Measurements from ENCODE around the gene TP53AIP1.
"Not testable (repeated sequence)": the region's sequence is repeated elsewhere in the genome, so short reads cannot be mapped to it uniquely, and the experiment has no call there.

The TP53AIP1 gene

DNA sequence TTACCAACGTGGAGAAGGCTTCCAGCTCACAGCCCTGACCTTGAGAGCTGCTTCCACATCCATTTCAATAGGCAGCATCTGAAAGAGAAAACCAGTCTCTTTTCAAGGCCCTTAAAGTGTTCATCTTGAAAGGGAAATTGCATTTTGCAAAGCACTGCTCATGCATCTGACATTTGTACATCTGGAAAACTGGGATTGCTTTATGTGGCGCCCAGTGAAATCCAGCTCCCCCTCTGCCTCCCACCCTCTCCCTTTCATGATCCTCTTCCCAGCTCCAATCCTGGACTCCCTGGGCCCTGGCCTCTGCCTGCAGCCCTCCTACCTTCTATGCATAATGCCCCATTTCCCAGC is 17.4 kb downstream of the TP53AIP1 start:
- DNase-seq (ENCODE audit: low read depth), result no peak

DNA sequence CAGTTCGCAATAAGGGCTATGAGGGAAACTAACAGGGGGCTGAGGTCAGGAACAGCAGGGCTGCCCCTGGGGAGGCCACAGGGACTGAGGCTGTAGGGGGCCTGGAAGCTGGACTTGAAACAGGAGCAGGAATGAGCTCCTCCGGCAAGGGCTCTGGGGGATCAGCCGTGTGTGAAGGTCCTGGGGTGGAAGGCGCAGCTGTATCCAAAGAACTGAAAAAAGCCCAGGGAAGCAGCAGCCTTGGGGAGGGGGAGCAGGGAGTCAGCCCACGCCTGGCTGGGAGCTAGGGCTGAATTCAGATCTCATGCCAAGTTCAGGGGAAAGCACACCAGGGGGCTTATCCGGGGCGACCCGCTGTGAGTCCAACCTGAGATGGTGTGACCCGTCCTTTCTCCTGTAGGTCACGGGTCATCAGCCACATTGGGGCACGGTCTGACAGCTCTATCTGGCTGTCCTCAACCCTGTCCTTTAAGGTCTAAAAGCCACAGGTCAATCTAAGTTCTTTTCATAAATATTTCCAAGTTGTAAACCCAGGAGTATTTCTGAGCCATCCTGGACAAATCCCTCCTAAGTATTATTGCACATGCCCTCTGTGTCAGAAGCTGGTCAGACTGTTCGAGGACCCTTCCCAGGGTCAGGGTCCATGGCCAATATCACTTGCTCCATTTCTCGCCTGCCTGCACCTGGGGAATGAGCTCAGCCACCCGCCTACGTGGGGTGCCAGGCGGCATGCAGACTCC is 18.0 kb downstream of the TP53AIP1 start:
- no peak for DNase-seq (ENCODE audit: low read depth)

DNA sequence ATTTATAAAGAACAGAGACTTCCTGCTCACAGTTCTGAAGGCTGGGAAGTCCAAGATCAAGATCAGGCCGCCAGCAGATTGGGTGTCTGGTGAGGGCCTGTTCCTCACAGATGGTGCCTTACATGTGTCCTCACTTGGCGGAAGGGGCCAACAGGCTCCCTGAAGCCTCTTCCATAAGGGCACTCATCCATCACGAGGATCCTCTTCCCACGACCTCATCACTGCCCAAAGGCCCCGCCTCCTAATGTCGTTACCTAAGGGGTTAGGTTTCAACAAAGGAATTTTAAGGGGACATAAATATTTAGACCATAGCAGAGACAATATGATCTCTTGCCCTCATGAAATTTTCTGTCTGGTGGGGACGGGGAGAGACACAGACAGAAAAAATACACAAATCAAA is 18.6 kb downstream of the TP53AIP1 start:
- no peak for DNase-seq (ENCODE audit: low read depth)

DNA sequence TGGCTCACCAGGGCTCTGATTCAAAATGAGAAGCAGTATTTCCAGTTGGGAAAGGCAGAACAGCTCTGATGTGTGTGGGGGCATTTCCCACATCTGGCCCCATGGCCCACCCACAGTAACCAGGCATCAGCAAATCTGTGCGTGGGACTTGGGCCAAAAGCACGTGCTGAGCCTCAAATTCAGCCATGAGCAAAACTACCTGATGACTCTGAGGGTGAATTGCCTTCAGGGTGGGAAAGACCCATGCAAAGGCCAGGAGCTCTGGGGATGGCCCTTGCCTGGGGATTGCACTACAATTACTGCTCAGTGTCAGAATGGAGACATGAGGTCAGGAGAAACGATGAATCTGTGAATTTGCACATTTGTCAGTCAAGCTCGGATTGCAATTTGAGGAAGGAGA is 20.9 kb downstream of the TP53AIP1 start:
- no peak for DNase-seq (ENCODE audit: low read depth)

DNA sequence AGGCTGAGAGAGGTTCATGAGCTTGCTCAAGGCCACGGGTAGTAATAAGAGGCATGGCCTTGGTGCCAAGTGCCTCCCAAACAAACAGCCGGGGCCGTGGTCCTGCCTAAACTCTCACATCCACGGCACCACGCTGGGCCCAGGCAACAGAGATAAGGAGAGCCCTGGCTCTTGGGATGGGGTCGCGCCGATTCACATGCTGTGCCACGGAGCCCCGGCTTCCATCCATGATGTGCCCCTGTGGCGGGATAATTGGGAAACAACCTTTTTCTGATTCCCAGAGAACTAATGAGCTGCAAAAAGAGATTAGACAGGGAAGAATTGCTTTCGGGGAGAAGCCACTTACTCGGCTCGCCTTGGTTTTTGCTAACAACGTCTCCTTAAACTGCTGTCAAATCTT is 22.0 kb downstream of the TP53AIP1 start:
- no peak for DNase-seq (ENCODE audit: low read depth)

DNA sequence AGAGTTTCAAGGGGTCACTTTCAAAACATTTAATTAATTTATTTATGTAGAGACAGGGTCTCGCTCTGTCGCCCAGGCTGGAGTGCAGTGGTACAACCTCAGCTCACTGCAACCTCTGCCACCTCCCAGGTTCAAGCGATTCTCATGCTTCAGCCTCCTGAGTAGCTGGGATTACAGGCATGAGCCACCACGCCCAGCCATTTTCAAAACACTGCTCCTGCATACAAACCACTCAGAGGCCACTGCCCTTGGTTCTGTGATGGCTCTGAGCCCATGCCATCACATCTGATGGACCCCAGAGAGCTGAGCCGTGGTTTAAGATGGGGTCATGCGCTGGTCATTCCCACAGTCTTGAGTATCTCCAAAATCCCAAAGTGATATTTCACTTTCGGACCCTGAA is 23.0 kb downstream of the TP53AIP1 start:
- DNase-seq (ENCODE audit: low read depth), result not testable (repeated sequence)

DNA sequence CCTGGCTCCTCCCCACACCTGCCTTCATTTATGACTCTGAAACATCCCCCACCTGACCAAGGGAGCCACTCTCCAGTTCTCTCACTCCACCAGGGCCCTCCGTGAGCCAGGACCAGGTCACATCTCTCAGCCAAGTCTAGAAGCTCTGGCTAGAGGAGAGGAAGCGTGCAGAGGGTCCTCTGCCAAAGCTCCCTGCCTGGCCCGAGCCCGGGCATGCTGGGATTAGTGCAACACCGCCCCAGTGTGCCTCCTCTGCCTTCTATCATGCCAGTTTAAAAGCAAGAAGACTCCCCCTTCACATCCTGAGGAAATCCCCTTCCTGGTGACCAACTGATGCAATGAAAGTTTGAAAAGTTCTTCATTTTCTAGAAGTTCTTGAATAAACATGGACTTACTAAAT is 23.5 kb downstream of the TP53AIP1 start:
- no peak for DNase-seq (ENCODE audit: low read depth)

DNA sequence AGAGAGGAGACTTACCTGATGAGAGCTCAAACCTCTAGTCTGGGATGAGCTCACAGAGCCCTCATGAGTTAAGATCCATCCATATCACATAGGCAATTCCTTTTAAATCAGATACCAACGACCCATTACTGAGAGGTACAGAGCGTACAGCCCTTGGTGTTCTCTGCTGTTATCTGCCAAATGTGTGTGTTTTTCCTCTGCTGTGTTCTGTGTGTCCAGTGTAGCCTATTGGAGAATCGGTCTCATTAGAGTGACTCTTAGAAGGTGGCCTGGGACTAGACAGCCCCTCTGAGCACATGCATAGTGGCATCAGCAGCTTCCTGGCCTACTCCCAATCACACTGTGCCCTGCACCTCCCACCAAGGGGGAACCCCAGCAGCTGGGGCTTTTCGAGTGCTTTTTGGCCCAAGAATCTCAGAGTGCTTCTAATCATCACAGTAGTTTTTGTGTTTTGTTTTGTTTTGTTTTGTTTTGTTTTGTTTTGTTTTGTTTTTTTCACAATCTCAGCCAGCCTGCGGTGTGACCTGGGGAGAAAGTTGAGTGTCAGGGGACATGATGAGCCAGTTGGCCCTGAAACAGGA is 25.4 kb downstream of the TP53AIP1 start:
- DNase-seq (ENCODE audit: low read depth), result no peak

DNA sequence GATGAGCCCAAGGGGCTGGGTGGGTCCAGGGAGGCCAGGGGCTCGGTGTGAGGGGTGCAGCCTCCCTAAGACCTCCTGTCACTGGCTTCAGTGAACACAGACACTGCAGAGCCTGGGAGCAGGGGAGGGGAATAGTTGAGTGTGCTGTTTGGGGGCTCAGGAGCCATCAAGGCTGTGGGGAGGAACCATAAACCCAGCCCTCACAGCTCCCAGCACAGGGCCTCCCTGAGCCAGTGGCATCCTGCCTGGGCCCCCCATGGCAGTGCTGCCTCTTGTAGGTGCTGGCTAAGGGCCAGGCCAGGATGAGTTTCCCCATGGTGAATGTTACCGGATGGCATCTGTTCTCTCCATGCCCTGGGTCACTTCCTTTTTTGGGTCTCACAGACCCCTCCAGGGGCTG is 26.0 kb downstream of the TP53AIP1 start:
- DNase-seq (ENCODE audit: low read depth), result no peak

DNA sequence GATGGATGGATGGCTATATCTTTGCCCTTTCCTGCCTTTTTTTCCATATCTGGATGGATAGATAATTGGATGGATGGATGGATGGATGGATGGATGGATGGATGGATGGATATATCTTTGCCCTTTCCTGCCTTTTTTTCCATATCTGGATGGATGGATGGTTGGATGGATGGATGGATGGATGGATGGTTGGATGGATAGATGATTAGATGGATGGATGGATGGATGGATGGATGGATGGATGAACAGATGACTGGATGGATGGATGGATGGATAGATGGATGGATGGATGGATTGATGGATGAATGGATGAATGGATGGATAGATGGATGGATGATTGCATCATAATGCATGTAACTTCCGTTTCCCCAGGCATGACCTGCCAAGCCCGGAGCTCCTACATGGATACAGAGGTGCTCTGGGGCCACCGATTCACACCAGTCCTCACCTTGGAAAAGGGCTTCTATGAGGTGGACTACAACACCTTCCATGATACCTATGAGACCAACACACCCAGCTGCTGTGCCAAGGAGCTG is 26.6 kb downstream of the TP53AIP1 start:
- no peak for DNase-seq (ENCODE audit: low read depth)

DNA sequence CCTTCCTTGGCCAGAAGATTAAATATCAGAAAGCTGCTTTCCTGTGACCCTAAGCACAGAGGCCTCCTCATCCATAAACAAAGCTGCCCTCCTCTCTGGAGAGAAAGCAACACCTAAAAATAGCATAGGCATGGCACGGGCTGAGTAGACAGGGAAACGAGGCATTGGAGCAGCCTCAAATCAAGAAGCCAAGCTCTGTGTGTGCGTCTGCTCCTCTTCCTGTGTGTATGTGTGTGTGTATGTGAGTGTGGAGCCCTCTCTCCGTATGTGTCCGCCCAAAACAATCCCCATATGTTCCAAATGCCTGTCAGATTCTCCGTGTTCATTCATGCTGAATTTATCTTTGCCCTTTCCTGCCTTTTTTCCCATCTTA is 27.5 kb downstream of the TP53AIP1 start:
- no peak for DNase-seq (ENCODE audit: low read depth)

DNA sequence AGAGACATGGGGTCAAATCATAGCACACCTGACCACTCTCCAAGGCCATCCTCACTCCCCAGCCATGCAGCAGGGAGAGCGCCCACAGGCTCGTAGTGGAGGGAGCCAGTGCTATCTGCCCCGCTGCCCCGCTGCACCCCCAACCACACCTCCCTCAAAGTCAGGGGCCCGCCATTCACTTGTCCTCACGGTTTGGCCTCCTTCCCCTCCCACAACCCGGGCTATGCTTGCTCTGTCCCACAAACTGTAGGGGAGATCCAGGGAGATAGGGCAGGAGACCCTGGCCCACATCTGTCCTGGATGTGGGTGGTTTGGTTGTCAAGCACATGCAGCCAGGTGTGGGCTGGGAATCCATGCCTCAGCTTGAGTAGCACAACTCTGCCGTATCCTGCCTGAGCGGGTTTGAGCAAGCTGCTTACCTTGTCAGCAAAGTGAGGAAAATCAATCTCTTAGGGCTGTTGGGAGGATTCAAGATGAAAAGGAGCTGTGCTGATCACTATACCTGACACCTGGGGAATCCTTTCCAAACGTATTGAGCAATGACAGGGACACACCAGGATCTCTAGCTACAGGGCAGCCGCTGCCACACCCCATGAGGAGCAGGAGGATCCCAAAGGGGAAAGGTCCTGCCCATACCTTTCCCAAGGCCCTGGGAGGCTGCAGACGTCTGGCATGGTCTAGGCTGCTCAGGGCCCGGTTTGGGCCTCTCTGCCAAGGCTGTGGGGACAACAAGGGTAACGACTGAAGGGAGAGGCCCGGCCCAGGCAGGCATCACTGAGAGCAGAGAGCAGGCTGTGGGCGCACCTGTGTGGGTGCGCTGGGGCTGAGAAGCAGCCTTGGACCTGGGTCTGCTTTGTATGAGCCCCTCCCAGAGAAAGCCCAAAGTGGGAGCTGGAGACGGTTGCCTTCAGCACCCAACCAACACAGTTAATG is 28.2 kb downstream of the TP53AIP1 start:
- no peak for DNase-seq (ENCODE audit: low read depth)

DNA sequence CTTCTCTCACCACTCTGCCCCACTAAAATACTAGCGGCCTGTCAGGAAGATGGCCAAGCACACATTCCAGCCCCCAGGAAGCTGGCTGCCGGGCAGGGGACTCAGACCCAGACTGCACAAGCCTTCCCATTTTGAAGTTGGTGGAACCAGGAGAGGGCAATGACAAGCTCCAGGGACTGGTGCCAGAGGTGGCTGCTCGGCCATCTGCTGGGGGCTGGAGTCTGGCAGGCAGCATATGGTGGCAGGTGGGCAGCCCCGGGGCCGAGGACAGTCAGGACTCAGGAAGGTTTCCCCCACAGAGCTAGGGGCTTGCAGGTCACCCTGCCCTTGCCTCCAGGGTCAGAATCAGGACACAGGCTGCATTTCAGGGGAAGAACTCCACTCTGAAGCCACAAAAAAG is 28.9 kb downstream of the TP53AIP1 start:
- DNase-seq (ENCODE audit: low read depth), result no peak

DNA sequence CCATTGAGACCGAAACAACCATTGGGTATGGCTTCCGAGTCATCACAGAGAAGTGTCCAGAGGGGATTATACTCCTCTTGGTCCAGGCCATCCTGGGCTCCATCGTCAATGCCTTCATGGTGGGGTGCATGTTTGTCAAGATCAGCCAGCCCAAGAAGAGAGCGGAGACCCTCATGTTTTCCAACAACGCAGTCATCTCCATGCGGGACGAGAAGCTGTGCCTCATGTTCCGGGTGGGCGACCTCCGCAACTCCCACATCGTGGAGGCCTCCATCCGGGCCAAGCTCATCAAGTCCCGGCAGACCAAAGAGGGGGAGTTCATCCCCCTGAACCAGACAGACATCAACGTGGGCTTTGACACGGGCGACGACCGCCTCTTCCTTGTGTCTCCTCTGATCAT is 31.0 kb downstream of the TP53AIP1 start:
- no peak for DNase-seq (ENCODE audit: low read depth)

DNA sequence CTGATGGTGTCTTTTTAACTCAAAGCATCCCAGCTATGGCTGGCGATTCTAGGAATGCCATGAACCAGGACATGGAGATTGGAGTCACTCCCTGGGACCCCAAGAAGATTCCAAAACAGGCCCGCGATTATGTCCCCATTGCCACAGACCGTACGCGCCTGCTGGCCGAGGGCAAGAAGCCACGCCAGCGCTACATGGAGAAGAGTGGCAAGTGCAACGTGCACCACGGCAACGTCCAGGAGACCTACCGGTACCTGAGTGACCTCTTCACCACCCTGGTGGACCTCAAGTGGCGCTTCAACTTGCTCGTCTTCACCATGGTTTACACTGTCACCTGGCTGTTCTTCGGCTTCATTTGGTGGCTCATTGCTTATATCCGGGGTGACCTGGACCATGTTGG is 31.4 kb downstream of the TP53AIP1 start:
- DNase-seq (ENCODE audit: low read depth), result no peak

DNA sequence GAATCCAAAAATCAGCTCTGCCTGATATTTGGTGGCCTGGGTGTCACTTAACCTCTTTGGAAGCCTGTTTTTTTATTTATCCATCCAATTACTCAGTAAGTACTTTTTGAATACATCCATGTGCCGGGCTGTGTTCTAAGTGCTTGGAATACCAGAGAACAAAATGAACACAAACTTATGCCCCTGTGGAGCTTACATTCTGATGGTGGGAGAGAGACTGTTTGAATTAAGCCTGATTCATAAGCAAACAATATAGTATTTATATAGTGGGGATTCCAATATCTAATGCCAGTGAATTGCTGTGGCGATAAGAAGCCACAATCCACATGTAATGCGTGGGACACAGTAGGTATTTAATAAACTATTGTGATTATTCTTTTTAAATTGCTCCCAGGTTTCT is 32.1 kb downstream of the TP53AIP1 start:
- DNase-seq (ENCODE audit: low read depth), result no peak

DNA sequence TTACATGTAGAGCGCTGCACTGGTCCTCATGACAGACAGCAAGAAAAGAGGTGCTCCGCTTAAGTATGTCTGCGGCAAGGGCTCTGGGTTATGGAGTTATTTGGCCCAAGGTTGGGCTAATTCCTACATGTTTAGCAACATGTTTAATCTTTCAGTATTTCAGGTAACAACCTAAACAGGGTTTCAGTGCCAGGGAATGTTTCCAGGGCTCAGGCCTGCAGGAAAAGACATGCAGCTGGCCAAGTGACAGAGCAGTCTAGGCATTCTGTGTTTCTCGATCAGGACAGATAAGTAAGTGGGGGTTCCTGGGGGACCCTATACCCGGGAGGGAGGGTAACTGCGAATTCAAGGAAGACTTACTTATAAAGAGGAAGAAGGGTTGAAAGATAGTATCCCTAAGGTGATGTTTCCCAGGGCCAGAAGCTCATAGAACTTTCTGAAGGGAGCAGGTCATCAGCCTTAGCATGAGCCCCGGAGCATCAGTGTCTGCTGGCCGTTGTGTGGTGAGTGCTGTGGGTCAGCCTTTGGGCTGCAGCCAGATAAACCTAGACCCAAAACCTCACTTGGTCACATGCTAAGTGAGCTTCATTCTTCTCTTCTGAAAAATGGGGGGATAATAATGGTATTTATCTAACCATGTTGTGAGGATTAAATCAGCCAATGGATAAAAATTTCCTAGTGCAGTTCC is 33.1 kb downstream of the TP53AIP1 start:
- DNase-seq (ENCODE audit: low read depth), result no peak

DNA sequence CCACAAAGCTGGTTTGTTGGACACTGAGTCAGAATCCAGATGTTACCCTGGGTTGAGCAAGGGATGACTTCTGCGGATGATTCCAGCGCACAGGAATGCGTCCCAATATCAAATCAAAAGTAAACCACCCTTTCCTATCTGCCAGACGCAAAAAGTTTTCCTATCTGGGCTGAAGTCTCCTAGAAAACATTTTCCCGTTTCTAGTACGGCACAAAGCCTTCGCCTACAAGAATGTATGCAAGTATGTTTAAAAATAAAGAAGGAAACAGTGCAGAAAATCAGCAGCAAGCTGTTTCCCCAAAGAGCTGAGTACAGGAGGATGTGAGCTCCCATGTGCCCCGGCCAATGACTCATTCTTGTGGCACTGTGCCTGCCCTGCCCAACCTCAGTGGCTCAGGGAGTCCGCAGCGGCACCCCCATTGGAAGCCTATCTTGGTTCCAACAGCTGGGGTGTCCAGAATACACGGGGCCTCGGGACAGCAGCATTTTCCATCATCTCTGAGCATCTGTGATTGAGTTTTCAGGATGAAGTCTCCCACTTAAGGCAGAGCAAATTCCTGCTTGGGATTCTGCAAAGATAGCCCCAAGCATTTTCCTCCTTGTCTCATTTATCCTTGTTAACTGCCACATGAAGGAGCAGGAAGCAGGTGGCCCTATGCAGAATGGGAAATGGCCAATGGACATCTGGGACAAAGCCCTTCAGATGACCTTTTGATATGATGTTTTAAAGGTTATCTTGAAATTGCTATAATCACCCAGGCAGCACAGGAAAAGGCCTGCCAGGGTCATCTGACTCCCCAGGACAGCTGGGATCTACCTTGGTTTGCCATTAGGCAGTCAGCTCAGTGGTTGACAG is 34.1 kb downstream of the TP53AIP1 start:
- no peak for DNase-seq (ENCODE audit: low read depth)

DNA sequence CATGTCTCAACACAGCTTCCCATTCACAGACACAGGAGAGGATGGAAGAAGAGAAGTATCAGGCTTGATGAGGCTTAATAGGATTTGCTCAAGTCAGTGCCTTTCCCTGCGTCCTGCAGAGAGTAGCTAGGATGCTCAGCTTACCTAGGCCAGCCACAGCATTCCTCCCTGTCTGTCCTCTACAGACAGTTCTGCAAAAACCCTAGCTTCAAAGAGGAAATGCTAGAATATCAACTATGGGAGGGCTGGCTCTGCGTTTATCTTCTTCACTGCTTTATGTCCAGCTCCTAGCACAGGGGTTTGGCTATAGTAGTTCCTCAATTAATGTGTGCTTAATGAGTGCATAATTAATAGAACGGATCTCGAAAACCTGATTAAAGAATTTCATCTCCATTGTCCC is 35.1 kb downstream of the TP53AIP1 start:
- no peak for DNase-seq (ENCODE audit: low read depth)

DNA sequence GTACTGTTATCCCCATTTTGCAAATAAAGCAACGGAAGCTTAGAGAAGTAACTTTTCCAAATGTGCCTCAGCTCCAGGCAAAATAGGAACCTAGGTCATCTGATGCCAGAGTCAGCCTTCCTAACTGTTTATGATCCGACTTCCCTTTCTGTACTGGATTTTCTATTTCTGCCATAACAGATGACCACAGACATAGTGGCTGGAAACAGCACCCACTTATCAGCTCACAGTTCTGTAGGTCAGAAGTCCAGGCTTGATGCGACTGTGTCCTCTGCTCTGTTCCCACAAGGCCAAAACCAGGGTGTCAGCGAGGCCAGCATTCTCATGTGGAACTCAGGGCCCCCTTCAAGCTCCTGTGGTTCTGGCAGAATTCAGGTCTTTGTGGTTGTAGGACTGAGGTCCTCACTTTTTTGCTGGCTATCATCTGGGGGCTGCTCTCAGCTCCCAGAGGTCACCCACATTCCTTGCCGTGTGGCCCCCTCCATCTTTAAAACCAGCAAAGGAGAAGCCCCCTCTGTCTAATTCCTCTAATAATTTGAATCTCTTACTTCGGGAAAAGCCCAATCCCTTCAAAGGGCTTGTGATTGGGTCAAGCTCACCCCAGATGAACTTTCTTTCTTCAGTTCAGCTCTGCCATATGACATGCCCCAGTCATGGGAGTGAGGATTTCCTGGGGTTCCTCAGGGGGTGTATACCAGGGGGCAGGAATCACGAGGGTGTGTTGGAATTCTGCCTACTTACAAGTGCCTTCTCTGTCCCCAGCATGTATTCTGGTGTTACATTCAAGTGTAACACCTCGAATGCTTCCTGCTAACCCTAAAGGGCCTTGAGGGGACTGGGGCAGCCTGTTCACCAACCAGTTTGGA is 36.3 kb downstream of the TP53AIP1 start:
- DNase-seq (ENCODE audit: low read depth), result peak; percentile 29
